Measurements from ENCODE around the gene DDX1. TPM values are rescaled to one million over a fixed set of nuclear protein-coding genes. Genes with fewer than 3 reads are reported as not detected.
"Not testable (repeated sequence)": the region's sequence is repeated elsewhere in the genome, so short reads cannot be mapped to it uniquely, and the experiment has no call there.

The DDX1 gene
- total RNA-seq, 1 donor from 2014 or later, result 77.9 TPM

- no peak for DNase-seq
Observed at GRCh38 chr2:15595936-15596335, 4.3 kb downstream of the DDX1 start.

GRCh38 chr2:15596350-15596749 lies 4.7 kb downstream of the DDX1 start:
- no peak for DNase-seq

GRCh38 chr2:15596968-15597367 lies 5.3 kb downstream of the DDX1 start:
- no peak for DNase-seq

- DNase-seq, result no peak
Observed at GRCh38 chr2:15599994-15600393, 8.3 kb downstream of the DDX1 start.

GRCh38 chr2:15601681-15602080 lies 10.0 kb downstream of the DDX1 start:
- no peak for DNase-seq

- DNase-seq, result no peak
Observed at GRCh38 chr2:15602393-15602792, 10.7 kb downstream of the DDX1 start.

GRCh38 chr2:15603044-15603765 lies 11.5 kb downstream of the DDX1 start:
- no peak for DNase-seq

- no peak for DNase-seq
Observed at GRCh38 chr2:15603948-15604347, 12.3 kb downstream of the DDX1 start.

- DNase-seq, result no peak
Observed at GRCh38 chr2:15605721-15606120, 14.1 kb downstream of the DDX1 start.

GRCh38 chr2:15606481-15607441 lies 15.1 kb downstream of the DDX1 start:
- DNase-seq, result no peak

- DNase-seq, result no peak
Observed at GRCh38 chr2:15607709-15608391, 16.2 kb downstream of the DDX1 start.

GRCh38 chr2:15608392-15608761 lies 16.7 kb downstream of the DDX1 start:
- no peak for DNase-seq

- DNase-seq, result no peak
Observed at GRCh38 chr2:15609341-15610042, 17.8 kb downstream of the DDX1 start.

- no peak for DNase-seq
Observed at GRCh38 chr2:15610430-15610952, 18.8 kb downstream of the DDX1 start.

GRCh38 chr2:15612101-15612500 lies 20.4 kb downstream of the DDX1 start:
- DNase-seq, result not testable (repeated sequence)

GRCh38 chr2:15613736-15614429 lies 22.2 kb downstream of the DDX1 start:
- DNase-seq, result no peak

- DNase-seq, result no peak
Observed at GRCh38 chr2:15614545-15615300, 23.1 kb downstream of the DDX1 start.

GRCh38 chr2:15615301-15615920 lies 23.7 kb downstream of the DDX1 start:
- DNase-seq, result no peak

- no peak for DNase-seq
Observed at GRCh38 chr2:15616429-15616828, 24.8 kb downstream of the DDX1 start.

Data from skin of body (tissue), 2 donors.